ENCODE data around the gene ABI3BP.

- TF ChIP-seq CTCF (IDR thresholded peaks at IDR 0.05) (no peak), POLR2AphosphoS5 (IDR thresholded peaks at IDR 0.05) (no peak), POLR2A (IDR thresholded peaks at IDR 0.05) (no peak)
Observed at GRCh38 chr3:100963041-100963440, 30.2 kb downstream of the ABI3BP start.

All from transverse colon (tissue), 4 donors.